SKM-1 treated with dmso at 0.1 percent for 144 hours (cell line): ENCODE results near the gene APBA2.
"Not testable (repeated sequence)": the region's sequence is repeated elsewhere in the genome, so short reads cannot be mapped to it uniquely, and the experiment has no call there.

Source experiments
- DNase-seq: peaks from one replicate; lab custom pipeline; 2025; ENCODE audit not compliant: unreplicated experiment; lab: John Stamatoyannopoulos, UW

APBA2 gene

GRCh38 chr15:29142129-29142747 is 256.5 kb downstream of the APBA2 start:
- no peak for DNase-seq

DNA sequence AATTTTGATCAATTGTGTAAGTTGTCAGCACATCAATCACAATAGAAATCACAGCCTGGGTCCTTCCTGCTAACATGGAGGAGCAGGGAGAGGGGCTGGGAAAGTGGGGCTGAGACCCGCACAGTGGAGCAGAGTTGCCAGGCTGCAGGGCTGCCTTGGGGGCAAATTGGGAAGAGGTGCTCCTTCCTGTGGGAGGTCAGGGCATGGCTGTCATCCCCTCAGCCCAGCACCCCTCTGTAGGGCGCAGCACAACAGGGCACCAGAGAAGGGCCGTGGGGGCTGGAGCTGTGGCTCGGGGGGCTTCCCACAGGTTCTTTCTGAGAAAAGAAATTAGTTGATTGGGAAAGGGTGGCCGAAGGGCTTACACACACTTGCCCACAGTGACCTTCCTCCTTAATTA is 257.5 kb downstream of the APBA2 start:
- no peak for DNase-seq

DNA sequence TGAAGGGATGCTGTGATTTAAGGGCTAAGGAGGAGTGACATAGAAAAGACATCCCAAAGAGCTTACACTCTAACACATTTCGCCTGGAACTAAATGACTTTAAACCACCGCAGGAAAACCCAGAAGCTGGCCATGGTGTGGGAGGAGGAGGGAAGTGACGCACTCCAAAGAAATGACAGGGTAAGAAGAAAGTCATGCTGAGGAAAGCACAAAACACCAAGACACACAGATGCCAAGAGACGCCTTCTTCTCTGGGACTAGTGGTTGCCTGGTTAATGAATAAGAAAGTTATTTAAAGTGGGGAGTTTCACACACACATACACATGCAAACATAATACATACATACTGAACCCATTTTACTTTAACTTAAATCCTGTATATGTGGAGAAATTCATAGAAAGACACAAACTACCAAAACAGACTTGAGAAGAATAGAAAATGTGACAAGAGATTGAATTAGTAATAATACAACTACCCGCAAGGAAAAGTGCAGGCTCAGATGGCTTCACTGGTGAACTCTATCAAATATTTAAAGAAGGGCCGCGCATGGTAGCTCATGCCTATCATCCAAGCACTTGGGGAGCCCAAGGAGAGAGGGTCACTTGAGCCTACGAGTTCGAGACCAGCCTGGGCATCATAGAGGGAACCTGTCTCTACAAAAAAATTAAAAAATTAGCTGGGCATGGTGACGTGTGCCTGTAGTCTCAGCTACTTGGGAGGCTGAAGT is 258.3 kb downstream of the APBA2 start:
- no peak for DNase-seq

DNA sequence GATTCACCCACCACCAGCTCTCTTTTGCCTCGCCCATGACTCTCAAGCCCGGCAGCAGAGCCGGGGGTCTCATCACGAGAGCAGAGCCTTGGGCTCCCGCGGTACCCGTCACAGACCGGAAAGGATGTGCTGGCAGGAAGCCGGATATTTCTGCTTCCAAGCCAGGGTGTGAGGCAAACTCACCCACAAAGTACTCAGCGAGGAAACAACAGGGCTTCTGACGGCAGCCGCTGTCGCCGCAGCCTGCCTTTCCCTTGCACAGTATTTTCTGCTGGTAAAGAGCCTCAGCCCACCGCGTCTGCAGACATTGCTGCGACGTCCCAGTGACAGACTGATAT is 263.9 kb downstream of the APBA2 start:
- no peak for DNase-seq

DNA sequence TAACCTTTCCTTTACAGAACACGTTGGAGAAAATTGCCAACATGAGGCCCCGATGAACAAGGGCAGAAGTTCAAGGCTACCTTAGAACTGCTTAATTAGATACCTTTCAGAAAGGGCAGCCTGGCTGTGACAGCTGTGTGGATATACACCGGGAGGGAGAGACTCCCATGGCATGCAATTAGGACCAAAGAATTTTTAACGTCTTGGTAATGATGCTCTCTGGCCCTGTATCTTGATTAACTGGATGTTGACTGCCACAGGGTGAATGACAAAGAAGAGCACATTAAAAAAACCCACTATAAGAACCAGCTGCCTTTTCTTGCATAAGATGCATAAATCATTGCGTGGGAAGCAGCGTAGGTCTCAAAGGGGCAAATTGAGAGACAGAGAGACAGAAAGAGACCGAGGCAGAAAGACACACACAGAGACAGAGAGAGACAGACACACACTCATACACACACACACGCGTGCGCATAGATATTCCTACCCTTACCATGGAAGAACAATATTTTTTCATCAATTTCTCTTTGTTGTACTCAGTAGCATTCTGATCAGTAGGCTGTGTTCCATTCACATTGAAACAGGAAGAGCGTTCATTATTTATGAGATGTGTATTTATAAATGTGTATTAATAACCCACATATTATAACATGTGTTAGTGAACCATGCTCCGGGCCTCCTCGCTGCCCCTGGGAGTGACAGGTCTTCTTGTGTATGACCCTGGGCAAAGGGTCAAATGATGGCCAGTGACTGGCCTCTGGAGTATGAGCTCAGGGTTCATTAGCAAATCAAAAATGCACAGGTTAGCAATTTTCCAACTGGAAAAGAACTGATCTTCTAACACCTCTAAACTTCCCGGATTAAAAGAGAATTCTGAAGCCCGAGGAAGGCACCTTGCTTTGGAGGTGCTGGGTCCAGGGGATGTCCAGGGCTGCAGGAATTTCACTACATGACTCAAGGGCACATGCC is 265.0 kb downstream of the APBA2 start:
- no peak for DNase-seq

DNA sequence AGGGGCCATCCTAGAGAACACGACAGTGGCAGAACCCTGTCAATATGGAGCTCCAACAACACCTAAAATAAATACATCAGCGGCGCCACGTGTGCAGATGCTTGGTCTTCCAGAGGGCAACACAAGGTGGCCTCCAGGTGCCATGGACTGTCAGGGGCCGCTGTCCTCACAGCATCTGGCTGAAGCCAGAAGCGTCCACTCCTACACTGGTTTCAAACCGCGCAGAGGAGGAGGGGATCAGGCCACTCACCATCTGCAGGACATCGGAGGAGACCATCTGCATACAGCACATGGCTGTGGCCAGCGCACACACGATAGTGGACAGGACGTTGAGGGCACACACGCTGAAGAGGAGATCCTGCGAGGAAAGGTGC is 265.7 kb downstream of the APBA2 start:
- no peak for DNase-seq

DNA sequence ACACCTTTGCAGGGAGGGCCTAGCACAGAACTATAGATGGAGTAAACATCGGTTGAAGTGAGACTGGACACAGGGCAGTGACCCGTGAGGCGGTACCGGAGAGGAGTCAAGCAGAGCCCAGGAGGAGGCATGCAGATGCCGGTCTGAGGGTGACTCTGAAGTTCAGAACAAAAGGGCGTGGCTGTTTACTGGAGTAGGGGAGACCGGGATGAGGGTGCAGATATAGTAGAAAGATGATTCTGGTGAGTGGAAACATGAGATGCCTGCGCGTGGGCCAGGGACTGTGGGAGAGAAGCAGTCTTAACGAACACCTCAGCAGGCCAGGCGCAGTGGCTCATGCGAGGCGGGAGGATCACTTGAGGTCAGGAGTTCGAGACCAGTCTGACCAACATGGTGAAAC is 270.7 kb downstream of the APBA2 start:
- DNase-seq, result no peak

GRCh38 chr15:29159771-29160455 is 274.1 kb downstream of the APBA2 start:
- DNase-seq, result no peak

- DNase-seq, result no peak
Observed at GRCh38 chr15:29162411-29162810, 276.6 kb downstream of the APBA2 start.

- not testable (repeated sequence) for DNase-seq
Observed at GRCh38 chr15:29167122-29167521, 281.3 kb downstream of the APBA2 start.
